Neutrophil (primary cell): ENCODE measurements around the gene LRRC23.

Experiments used
- H3K27ac ChIP-seq: fragments of 200-600 bp; sonication (generic); 2 replicates; pipeline ENCODE4 v1.5.1; 2016; ENCODE audit warnings: mild to moderate bottlenecking, moderate library complexity
- H3K27me3 ChIP-seq: fragments of 200-600 bp; sonication (generic); 2 replicates; pipeline ENCODE4 v1.6.0; 2016; ENCODE audit warnings: mild to moderate bottlenecking
- H3K36me3 ChIP-seq: fragments of 200-600 bp; sonication (generic); 2 replicates; pipeline ENCODE4 v1.5.1; 2017
- H3K4me1 ChIP-seq, 2 experiments: fragments of 200-600 bp in 1 of 2; sonication (generic) in 1 of 2; 1 replicate in 1 of 2; 2 replicates in 1 of 2; pipeline versions ENCODE4 v1.5.1 to v1.6.1; 2013 to 2016; ENCODE audit warnings: low read depth in 1 of 2, low read length in 1 of 2, mild to moderate bottlenecking in 1 of 2, moderate library complexity in 1 of 2; ENCODE audit not compliant: control insufficient read depth in 1 of 2, insufficient read depth in 1 of 2
- H3K4me3 ChIP-seq, 2 experiments: fragments of 200-600 bp in 1 of 2; sonication (generic) in 1 of 2; 1 replicate in 1 of 2; 2 replicates in 1 of 2; pipeline ENCODE4 v1.5.1; 2013 to 2016; ENCODE audit warnings: low read depth in 1 of 2, low read length in 1 of 2, mild to moderate bottlenecking in 1 of 2, moderate library complexity in 1 of 2
- H3K9me3 ChIP-seq: fragments of 200-600 bp; sonication (generic); 2 replicates; pipeline ENCODE4 v1.5.1; 2016
- CTCF ChIP-seq: fragments of 200-600 bp; sonication (generic); IDR thresholded peaks from 2 replicates; pipeline ENCODE4 v1.5.1; 2016; ENCODE audit warnings: antibody characterized with exemption

The LRRC23 gene

GRCh38 chr12:6951551-6952120 lies 47.0 kb downstream of the LRRC23 start:
- H3K27ac ChIP-seq = peak overlapping the region; percentile 99
- H3K4me3 ChIP-seq = peak overlapping the region; percentile 88 to 97
- no peaks in the 10 kb centered on the region for H3K9me3 ChIP-seq
- H3K27me3 ChIP-seq = no peaks in the 10 kb centered on the region
- H3K36me3 ChIP-seq = peaks cover 43% of the 10 kb centered on the region
- peaks cover 66 to 85% of the 10 kb centered on the region in 2 experiments for H3K4me1 ChIP-seq
- no peak for TF ChIP-seq CTCF

GRCh38 chr12:6952121-6952862 lies 47.7 kb downstream of the LRRC23 start:
- H3K4me1 ChIP-seq = peaks cover 66 to 85% of the 10 kb centered on the region in 2 experiments

GRCh38 chr12:6952863-6953441 lies 48.3 kb downstream of the LRRC23 start:
- TF ChIP-seq CTCF = no peak
- no peaks in the 10 kb centered on the region for H3K9me3 ChIP-seq
- peaks cover 56% of the 10 kb centered on the region for H3K36me3 ChIP-seq
- H3K4me3 ChIP-seq = peak overlapping the region; percentile 88 to 97
- H3K4me1 ChIP-seq = peaks cover 66 to 85% of the 10 kb centered on the region in 2 experiments
- H3K27me3 ChIP-seq = no peaks in the 10 kb centered on the region
- H3K27ac ChIP-seq = peak overlapping the region; percentile 99

More at GRCh38 chr12:6952121-6952862, 47.7 kb downstream of the LRRC23 start:
- Histone ChIP-seq H3K4me3 (peak overlapping the region; percentile 88 to 97), H3K9me3 (no peaks in the 10 kb centered on the region), H3K36me3 (peaks cover 50% of the 10 kb centered on the region), H3K27ac (peak overlapping the region; percentile 99), H3K27me3 (no peaks in the 10 kb centered on the region)
- TF ChIP-seq CTCF = no peak

- no peaks in the 10 kb centered on the region for H3K27me3 ChIP-seq
Observed at GRCh38 chr12:6953442-6954315, 49.1 kb downstream of the LRRC23 start.

More at GRCh38 chr12:6953442-6954315, 49.1 kb downstream of the LRRC23 start:
- Histone ChIP-seq H3K4me3 (peak overlapping the region; percentile 88 to 97), H3K4me1 (peaks cover 71 to 85% of the 10 kb centered on the region in 2 experiments), H3K9me3 (no peaks in the 10 kb centered on the region), H3K27ac (peak overlapping the region; percentile 99), H3K36me3 (peaks cover 64% of the 10 kb centered on the region)
- TF ChIP-seq CTCF = no peak
